Measurements from ENCODE around the gene PLXNA3. TPM values are rescaled to one million over a fixed set of nuclear protein-coding genes. Genes with fewer than 3 reads are reported as not detected.

Gene PLXNA3
- total RNA-seq, 1 experiment from 2014 or later = 36.3 TPM

DNA sequence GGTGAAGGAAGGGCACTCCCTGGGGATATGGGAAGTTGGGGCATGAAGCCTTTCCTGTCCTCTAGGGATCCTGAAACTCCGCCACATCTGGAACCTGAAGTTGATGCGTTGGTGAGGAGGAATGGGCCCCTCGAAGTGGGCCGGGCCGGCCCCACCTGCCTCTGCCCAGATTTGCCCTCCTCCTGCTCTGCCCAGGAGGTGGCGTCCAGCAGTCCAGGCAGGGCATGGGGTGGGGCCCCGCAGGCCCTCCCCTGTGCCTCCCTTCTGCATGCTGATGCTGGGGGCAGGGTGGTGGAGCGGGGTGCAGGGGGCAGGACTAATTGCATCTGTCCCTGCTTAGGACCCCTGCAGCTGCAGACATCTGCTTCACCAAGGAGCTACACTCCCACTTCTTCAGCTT is 44.9 kb upstream of the PLXNA3 start:
- H2BK120ac ChIP-seq (ENCODE audit: low read depth, low read length, poor library complexity, severe bottlenecking) = no peak overlapping the region
- no peak overlapping the region for H3K23ac ChIP-seq (ENCODE audit: insufficient read length, low read depth, low read length)
- H2BK20ac ChIP-seq (ENCODE audit: low read depth, low read length, poor library complexity, severe bottlenecking) = no peak overlapping the region
- WGBS (ENCODE audit: extremely low coverage, insufficient read length, low lambda C conversion rate) = no CpG with 5 or more reads among the region's 8 CpGs
- Mint-ChIP-seq H3K4me1 (peaks cover 10 to 15% of the 10 kb centered on the region in 2 experiments), H3K27ac (no peak overlapping the region), H3K4me3 (no peak overlapping the region; a peak in 2 of 5 replicates), H3K36me3 (ENCODE audit: insufficient read depth in 1 of 3, low read depth in 3 of 3) (peaks cover 17 to 35% (median 21%) of the 10 kb centered on the region in 3 experiments), H3K9me3 (peaks cover 51 to 63% of the 10 kb centered on the region in 2 experiments), H3K27me3 (ENCODE audit: low read depth) (no peaks in the 10 kb centered on the region)
- H3K18ac ChIP-seq (ENCODE audit: insufficient read length, low read depth, low read length) = no peak overlapping the region
- no peak overlapping the region for H3K14ac ChIP-seq (ENCODE audit: insufficient read depth, low read length)
- H2BK15ac ChIP-seq (ENCODE audit: low read depth, low read length) = no peak overlapping the region
- no peak overlapping the region for H2BK12ac ChIP-seq (ENCODE audit: insufficient read length, low read depth, low read length)
- H2AK5ac ChIP-seq (ENCODE audit: insufficient read length, low read length) = no peak overlapping the region
- no peak overlapping the region for H3K4me2 ChIP-seq (ENCODE audit: insufficient read depth, insufficient read length, low read length)
- peaks cover 24% of the 10 kb centered on the region for H3K9me3 ChIP-seq (ENCODE audit: control insufficient read depth, low read depth, low read length)
- TF ChIP-seq CTCF (conservative IDR thresholded peaks at IDR 0.05) = no peak
- no peaks in the 10 kb centered on the region for H3K27me3 ChIP-seq (ENCODE audit: insufficient read depth, low read length)
- H3K4ac ChIP-seq (ENCODE audit: low read depth, low read length) = no peak overlapping the region
- H3K4me1 ChIP-seq (ENCODE audit: insufficient read depth, low read length) = no peaks in the 10 kb centered on the region
- H3K9ac ChIP-seq (ENCODE audit: extremely low read depth, insufficient read length, low read length) = no peak overlapping the region
- H3K27ac ChIP-seq (ENCODE audit: insufficient read length, low read depth, low read length) = no peak overlapping the region
- H3K79me2 ChIP-seq (ENCODE audit: insufficient read depth, low read length) = no peaks in the 10 kb centered on the region
- H2BK5ac ChIP-seq (ENCODE audit: insufficient read length, low read length) = no peak overlapping the region
- no peak overlapping the region for H3T11ph ChIP-seq (ENCODE audit: low read length)
- no peak overlapping the region for H4K8ac ChIP-seq (replicated peaks; ENCODE audit: insufficient read length, low read depth, low read length)
- no peak overlapping the region for H3K56ac ChIP-seq (ENCODE audit: insufficient read length, low read depth, low read length)
- H4K91ac ChIP-seq (ENCODE audit: insufficient read length, low read depth, low read length) = no peak overlapping the region
- no peaks in the 10 kb centered on the region for H4K20me1 ChIP-seq (ENCODE audit: control insufficient read depth, insufficient read depth, insufficient read length)
- H3K23me2 ChIP-seq (ENCODE audit: insufficient read length, low read depth, low read length, poor library complexity, severe bottlenecking) = peaks cover 4% of the 10 kb centered on the region
- no peak for DNase-seq
- no peaks in the 10 kb centered on the region for H3K79me1 ChIP-seq (ENCODE audit: insufficient read depth, low read depth, low read length, poor library complexity, severe bottlenecking)
- no peak overlapping the region for H4K5ac ChIP-seq (ENCODE audit: insufficient read length, low read depth, low read length)
- H2AFZ ChIP-seq (ENCODE audit: low read length) = no peak overlapping the region
